T-helper 2 cell treated with Interferon-gamma antibody and Interleukin-4, amounts not matched to agents 5 μg/mL and 100 μg/mL, for 36 hours (primary cell): ENCODE measurements around the gene ACSL6.

Experiments used
- DNase-seq: peaks from one replicate; pipeline ENCODE4 v3.0.0; 2021; ENCODE audit warnings: low spot score
- H3K27ac Mint-ChIP-seq: one replicate; pipeline ENCODE4 v1.8.0; 2021; ENCODE audit warnings: mild to moderate bottlenecking, mixed read lengths
- H3K27me3 Mint-ChIP-seq: one replicate; pipeline ENCODE4 v1.8.0; 2021; ENCODE audit warnings: low read depth, mixed read lengths
- H3K36me3 Mint-ChIP-seq: one replicate; pipeline ENCODE4 v1.8.0; 2021; ENCODE audit warnings: low read depth, mixed read lengths
- H3K4me1 Mint-ChIP-seq: one replicate; pipeline ENCODE4 v1.8.0; 2021; ENCODE audit warnings: low read depth, mixed read lengths
- H3K4me3 Mint-ChIP-seq: one replicate; pipeline ENCODE4 v1.8.0; 2022; ENCODE audit warnings: mild to moderate bottlenecking, moderate library complexity, mixed read lengths
- H3K9me3 Mint-ChIP-seq: one replicate; pipeline ENCODE4 v1.8.0; 2021; ENCODE audit warnings: mixed read lengths

Gene ACSL6

DNA sequence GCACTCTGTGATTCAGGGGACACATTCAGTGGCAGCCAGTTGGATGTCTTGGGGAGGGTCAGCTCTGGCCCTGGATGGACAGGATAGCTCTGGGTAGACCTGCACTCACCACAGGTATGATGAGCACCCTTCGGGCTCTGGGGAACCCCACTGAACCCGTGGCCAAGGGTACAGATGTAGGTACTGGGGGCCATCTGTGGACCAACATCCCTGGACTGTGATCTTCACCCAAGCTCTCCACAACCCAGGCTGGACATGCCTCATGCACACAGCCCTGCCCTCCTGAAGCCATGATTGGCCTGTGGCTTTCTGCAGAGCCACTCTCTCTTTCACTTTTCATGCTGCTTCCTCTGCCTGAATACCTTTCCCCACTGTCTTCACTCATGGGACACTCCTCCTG is 15.6 kb upstream of the ACSL6 start:
- no peak for DNase-seq
- H3K4me1 Mint-ChIP-seq = peaks cover 10% of the 10 kb centered on the region
- no peaks in the 10 kb centered on the region for H3K36me3 Mint-ChIP-seq
- H3K9me3 Mint-ChIP-seq = no peaks in the 10 kb centered on the region
- H3K27ac Mint-ChIP-seq = peak overlapping the region; percentile 65
- H3K27me3 Mint-ChIP-seq = peaks cover 16% of the 10 kb centered on the region
- H3K4me3 Mint-ChIP-seq = peak overlapping the region; percentile 11

GRCh38 chr5:132026516-132027008 is 15.1 kb upstream of the ACSL6 start:
- no peak overlapping the region for H3K4me3 Mint-ChIP-seq
- no peaks in the 10 kb centered on the region for H3K36me3 Mint-ChIP-seq

GRCh38 chr5:132025403-132025971 is 14.0 kb upstream of the ACSL6 start:
- Mint-ChIP-seq H3K4me3 (no peak overlapping the region), H3K36me3 (no peaks in the 10 kb centered on the region), H3K27me3 (peaks cover 22% of the 10 kb centered on the region), H3K4me1 (peaks cover 20% of the 10 kb centered on the region), H3K9me3 (no peaks in the 10 kb centered on the region), H3K27ac (no peak overlapping the region)
- DNase-seq = no peak

More at GRCh38 chr5:132026516-132027008, 15.1 kb upstream of the ACSL6 start:
- Mint-ChIP-seq H3K27ac (peak overlapping the region; percentile 10), H3K4me1 (peaks cover 13% of the 10 kb centered on the region), H3K9me3 (no peaks in the 10 kb centered on the region), H3K27me3 (peaks cover 18% of the 10 kb centered on the region)
- DNase-seq = peak; percentile 53

GRCh38 chr5:132024789-132025402 is 13.4 kb upstream of the ACSL6 start:
- DNase-seq = no peak

DNA sequence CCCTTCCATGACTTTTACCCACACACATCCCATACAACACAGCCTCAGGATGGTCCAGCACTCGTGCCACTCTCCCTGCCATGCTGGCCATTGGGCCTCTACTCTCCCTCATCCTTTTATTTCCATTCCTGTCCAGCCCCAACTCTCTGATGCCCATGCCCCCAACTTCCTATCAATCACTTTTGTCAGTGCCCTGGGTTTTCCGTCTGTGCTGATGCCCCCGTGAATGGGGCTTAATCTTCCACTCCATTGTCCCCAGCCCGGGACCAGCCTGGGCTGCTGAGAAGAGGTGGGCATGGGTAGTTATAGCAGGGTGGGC is 12.6 kb upstream of the ACSL6 start:
- no peak overlapping the region for H3K27ac Mint-ChIP-seq
- no peak overlapping the region for H3K4me3 Mint-ChIP-seq
- DNase-seq = no peak
- no peaks in the 10 kb centered on the region for H3K36me3 Mint-ChIP-seq
- no peaks in the 10 kb centered on the region for H3K9me3 Mint-ChIP-seq
- peaks cover 31% of the 10 kb centered on the region for H3K4me1 Mint-ChIP-seq
- peaks cover 11% of the 10 kb centered on the region for H3K27me3 Mint-ChIP-seq

More at GRCh38 chr5:132024789-132025402, 13.4 kb upstream of the ACSL6 start:
- Mint-ChIP-seq H3K4me1 (peaks cover 25% of the 10 kb centered on the region), H3K9me3 (no peaks in the 10 kb centered on the region), H3K27ac (no peak overlapping the region), H3K4me3 (no peak overlapping the region), H3K27me3 (peaks cover 16% of the 10 kb centered on the region), H3K36me3 (no peaks in the 10 kb centered on the region)

DNA sequence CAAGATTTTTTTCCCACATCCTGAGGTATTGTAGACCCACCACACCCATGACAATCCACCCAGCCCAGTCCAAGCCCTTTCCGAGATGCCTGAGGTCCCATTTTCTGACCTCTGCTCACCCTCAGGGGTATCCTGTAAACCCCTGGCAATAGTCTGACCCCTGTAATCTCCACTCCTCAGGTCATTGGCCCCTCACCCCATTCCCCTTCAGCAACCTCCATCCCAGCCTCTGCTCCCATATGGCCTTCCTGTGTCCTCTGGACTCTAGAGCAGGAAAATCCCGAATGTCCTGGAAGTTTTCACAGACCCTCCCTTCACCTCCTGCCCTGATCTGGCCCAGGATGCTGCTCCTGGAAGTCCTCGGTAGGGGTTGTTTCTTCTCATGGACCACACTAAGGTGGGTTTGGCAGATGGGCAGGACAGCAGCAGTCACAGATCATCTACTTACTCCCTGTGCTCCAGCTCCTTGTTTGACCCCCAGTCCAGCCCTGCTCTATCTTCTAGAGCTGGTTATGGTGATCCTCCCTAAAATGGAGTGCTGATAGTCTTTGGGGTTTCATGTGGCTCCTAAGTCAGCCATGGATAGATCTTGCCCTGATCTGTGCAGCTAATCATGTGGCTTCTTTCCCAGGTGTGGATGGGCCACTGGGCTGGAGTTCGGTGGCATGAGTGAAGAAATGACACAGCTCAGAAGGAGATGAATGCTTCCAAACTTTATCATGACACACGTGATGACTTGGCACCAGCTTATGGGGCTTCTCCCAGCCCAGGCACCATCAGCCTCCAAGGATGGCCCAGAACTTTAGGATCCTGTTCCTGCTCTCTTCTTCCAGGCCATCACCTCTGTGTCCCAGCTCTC is 12.0 kb upstream of the ACSL6 start:
- Mint-ChIP-seq H3K9me3 (no peaks in the 10 kb centered on the region), H3K4me1 (peaks cover 35% of the 10 kb centered on the region), H3K27me3 (peaks cover 11% of the 10 kb centered on the region), H3K4me3 (no peak overlapping the region), H3K27ac (no peak overlapping the region), H3K36me3 (no peaks in the 10 kb centered on the region)
- DNase-seq = no peak

DNA sequence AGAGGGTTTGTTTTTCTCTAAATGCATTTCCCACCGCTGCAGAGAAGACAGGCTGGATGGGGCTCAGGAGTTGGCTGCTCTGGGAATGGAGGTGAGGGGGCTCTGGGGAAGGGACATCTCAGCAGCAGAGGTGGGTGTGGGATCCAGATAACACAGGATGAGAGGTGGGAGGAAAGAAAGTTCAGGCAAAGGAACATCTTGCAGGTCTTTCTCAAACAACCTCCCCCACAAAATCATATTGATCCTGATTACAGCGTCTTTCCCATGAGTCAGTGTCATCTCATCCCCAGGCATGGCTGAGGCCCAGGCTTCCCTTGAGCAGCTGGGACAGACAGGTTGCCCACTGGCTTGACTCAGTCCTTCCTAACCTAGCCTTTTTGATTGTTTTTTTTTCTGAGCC is 11.3 kb upstream of the ACSL6 start:
- Mint-ChIP-seq H3K27ac (no peak overlapping the region), H3K36me3 (no peaks in the 10 kb centered on the region), H3K4me3 (no peak overlapping the region), H3K4me1 (peaks cover 38% of the 10 kb centered on the region), H3K27me3 (peaks cover 16% of the 10 kb centered on the region), H3K9me3 (no peaks in the 10 kb centered on the region)
- DNase-seq = peak; percentile 55

- Mint-ChIP-seq H3K27ac (no peak overlapping the region), H3K9me3 (no peaks in the 10 kb centered on the region), H3K4me3 (no peak overlapping the region), H3K4me1 (peaks cover 47% of the 10 kb centered on the region), H3K36me3 (peaks cover 1% of the 10 kb centered on the region), H3K27me3 (peaks cover 27% of the 10 kb centered on the region)
- no peak for DNase-seq
These were observed 10.2 kb upstream of the ACSL6 start for GRCh38 chr5:132021654-132022053.

- H3K27ac Mint-ChIP-seq = peak overlapping the region; percentile 95
- H3K4me1 Mint-ChIP-seq = peaks cover 55% of the 10 kb centered on the region
- peaks cover 1% of the 10 kb centered on the region for H3K36me3 Mint-ChIP-seq
- H3K27me3 Mint-ChIP-seq = peaks cover 36% of the 10 kb centered on the region
- H3K4me3 Mint-ChIP-seq = peak overlapping the region; percentile 75
- no peaks in the 10 kb centered on the region for H3K9me3 Mint-ChIP-seq
- DNase-seq = no peak
These were observed 9.3 kb upstream of the ACSL6 start for GRCh38 chr5:132020568-132021339.

- H3K4me1 Mint-ChIP-seq = peaks cover 55% of the 10 kb centered on the region
- peak overlapping the region; percentile 75 for H3K4me3 Mint-ChIP-seq
- H3K36me3 Mint-ChIP-seq = peaks cover 1% of the 10 kb centered on the region
- peak overlapping the region; percentile 95 for H3K27ac Mint-ChIP-seq
- H3K27me3 Mint-ChIP-seq = peaks cover 42% of the 10 kb centered on the region
- no peaks in the 10 kb centered on the region for H3K9me3 Mint-ChIP-seq
- DNase-seq = peak; percentile 88
These were observed 8.5 kb upstream of the ACSL6 start for GRCh38 chr5:132019857-132020555.

GRCh38 chr5:132019337-132019736 is 7.9 kb upstream of the ACSL6 start:
- Mint-ChIP-seq H3K27ac (peak overlapping the region; percentile 95), H3K27me3 (peaks cover 46% of the 10 kb centered on the region), H3K4me3 (peak overlapping the region; percentile 53), H3K36me3 (peaks cover 1% of the 10 kb centered on the region), H3K4me1 (peaks cover 55% of the 10 kb centered on the region), H3K9me3 (no peaks in the 10 kb centered on the region)
- DNase-seq = no peak

DNA sequence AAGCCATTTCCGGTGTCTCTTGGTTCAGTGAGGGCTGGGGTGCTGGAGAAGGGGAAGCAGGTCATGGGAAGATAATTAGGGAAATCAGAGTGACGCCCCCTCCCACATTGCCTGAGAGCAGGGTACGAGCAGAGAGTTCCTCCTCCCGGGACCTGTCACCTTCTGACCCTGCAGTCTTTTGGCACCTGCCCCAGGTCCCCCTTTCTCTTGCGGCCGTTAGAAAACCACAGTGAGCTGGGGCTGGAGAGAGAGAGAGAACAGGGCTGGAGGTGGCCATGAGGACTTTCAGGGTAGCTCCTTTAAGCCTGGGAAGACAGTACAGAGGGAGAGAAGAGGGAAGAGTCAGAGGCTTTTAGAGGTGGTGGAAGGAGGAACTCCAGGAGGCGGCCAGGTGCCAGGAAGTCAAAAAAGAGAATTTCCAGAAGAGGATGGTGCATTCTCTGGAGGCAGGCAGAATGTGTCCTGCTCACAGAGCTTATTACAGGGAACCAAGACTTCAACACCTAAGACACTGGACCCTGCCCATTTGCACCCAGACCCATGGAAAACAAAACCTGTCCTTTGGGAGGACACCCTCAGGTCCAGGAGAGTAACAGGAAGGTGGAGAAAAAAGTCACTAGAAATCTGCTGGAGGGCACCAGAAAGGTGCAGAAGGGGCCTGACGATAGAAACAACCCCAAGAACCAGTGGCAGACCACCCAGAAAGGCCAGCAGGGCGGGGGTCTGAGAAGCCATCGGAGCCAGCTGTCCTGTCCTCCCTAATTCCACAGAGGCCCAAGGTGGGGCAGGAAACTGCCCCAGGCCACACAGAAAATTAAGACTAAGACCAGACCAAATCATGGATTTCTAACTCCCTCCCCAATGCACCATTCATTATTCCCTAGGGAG is 6.5 kb upstream of the ACSL6 start:
- H3K36me3 Mint-ChIP-seq = peaks cover 1% of the 10 kb centered on the region

More for the DNA sequence above, 6.5 kb upstream of the ACSL6 start:
- Mint-ChIP-seq H3K9me3 (no peaks in the 10 kb centered on the region), H3K4me3 (peak overlapping the region; percentile 46), H3K27me3 (peaks cover 57% of the 10 kb centered on the region), H3K4me1 (peaks cover 50% of the 10 kb centered on the region), H3K27ac (peak overlapping the region; percentile 80)
- no peak for DNase-seq
